GM20431 (cell line): ENCODE measurements around the gene CDKN2C.
"Not testable (repeated sequence)": the region's sequence is repeated elsewhere in the genome, so short reads cannot be mapped to it uniquely, and the experiment has no call there.

Experiments used
- in situ Hi-C: fragments of 300-500 bp; cut with MseI, MboI; formaldehyde crosslinking; loops from one replicate; pipeline ENCODE4 v1.15.0; 2020; ENCODE audit warnings: low sequenced_read_pairs; ENCODE audit not compliant: unreplicated experiment

The CDKN2C gene

GRCh38 chr1:50978144-50978851 is 8.3 kb downstream of the CDKN2C start:
- in situ Hi-C loops, result no loop called here

GRCh38 chr1:50978852-50979781 is 9.1 kb downstream of the CDKN2C start:
- in situ Hi-C loops, result no loop called here

DNA sequence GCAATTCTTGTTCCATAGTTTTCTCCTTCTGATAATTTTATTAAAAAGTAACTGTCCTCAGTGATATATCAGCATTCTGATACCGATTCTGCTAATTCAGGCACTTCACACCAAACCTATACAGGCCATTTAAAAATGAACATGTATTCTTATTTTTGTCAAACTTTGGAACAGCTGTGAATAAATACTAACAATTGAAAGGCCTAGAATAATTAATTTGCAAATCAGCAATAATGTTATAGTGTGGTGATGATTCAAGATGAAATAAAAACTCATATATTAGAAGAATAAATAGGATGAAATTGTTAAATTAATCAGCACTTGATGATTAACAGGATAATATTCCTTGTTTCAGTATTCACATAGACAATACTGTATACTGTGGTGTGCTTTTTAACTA is 9.9 kb downstream of the CDKN2C start:
- in situ Hi-C loops, result no loop called here

- in situ Hi-C loops, result no loop called here
Observed at GRCh38 chr1:50980505-50980904, 10.5 kb downstream of the CDKN2C start.

- in situ Hi-C loops, result no loop called here
Observed at GRCh38 chr1:50981741-50982140, 11.7 kb downstream of the CDKN2C start.

DNA sequence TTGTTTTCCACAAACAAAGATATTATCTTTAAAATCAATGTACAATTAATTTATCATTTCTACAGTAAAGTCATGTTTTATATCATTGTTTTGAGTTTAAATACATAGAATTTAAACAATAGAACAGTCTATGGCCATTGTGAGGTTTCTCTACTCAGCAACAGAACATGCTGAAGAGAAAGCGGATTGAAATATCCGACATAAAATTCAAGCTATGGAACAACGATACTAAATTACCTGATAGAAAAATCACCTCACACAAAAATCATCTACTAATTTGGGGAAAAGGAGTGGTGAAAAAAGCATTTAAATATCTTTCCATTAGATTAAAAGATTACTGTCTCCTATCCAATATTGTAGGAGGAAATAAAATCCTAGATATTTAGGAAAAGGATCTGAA is 12.6 kb downstream of the CDKN2C start:
- in situ Hi-C loops, result no loop called here

DNA sequence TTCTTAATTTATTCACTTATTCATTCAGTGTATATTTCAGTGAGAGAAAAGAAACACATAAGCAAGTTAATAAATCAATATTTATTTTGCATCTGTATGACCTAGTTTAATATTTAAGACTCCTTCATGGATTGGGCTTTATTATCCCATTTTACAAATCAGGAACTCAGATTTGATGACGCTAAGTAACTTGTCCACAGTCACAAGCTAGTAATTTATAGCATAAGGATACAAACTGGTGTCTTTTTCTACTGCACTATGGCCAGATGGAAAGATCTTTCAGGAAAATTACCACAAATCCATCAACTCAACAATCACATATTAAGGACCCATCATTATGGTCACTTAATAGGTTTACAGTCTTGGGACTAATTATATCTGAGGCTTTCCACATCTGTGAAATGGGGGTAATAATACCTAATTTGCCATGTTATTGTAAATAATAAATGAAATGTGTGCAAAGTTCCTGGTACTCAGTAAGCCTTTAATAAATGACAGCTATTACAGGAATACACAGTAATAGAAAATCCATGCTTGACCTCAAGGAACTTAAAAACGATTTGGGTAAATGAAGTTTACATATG is 13.3 kb downstream of the CDKN2C start:
- in situ Hi-C loops, result no loop called here

GRCh38 chr1:50985094-50985493 is 15.0 kb downstream of the CDKN2C start:
- in situ Hi-C loops, result no loop called here

DNA sequence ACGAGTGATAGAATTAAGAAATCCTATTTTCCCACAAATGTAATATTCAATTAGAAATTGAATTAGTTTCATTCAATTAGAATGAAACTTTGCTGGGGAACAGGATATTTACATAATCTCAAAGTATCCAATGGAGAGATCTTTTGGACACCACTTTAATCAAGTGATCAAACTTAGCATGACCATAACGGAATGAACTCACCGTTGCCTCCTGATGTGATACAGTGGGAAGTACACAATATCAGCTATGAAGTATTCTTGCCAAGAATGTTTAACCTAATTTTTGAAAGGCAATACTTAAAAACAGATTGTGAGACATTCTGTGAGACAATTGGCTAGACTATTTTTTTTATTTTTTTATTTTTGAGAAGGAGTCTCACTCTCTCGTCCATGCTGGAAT is 16.6 kb downstream of the CDKN2C start:
- in situ Hi-C loops, result no loop called here

GRCh38 chr1:50989694-50990093 is 19.6 kb downstream of the CDKN2C start:
- in situ Hi-C loops, result no loop called here

DNA sequence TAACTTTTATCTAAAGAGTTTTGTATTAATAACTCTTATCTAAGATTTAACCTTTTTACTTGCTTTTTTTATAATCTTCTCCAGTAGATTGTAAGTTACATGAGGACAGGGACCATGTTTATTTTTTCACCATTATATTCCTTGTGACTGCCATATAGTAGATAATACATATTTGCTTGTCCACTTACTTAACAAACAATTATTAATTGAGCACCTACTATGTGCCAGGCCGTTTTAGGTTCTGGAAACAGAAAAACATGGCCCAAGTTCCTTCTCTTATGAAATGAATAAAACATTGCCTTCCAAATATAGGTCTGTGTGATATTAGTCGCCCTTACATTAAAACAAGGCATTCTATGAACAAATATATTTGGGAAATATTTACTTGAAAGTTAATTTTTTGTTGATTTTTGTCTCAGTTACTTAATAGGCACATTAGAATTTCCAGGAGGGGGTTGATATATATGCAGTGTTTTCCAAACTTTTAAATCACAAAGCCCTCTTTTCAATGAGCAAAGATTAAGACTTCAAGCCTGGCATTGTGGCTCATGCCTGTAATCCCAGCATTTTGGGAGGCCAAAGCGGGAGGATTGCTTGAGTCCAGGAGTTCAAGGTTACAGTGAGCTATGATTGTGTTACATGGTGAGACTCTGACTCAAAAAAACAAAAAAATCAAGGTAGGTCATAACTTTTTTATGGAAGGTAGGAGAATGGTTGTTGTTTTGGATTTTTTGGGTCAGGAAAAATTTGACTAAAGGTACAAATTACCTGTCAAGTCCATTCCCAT is 22.7 kb downstream of the CDKN2C start:
- in situ Hi-C loops, result no loop called here

DNA sequence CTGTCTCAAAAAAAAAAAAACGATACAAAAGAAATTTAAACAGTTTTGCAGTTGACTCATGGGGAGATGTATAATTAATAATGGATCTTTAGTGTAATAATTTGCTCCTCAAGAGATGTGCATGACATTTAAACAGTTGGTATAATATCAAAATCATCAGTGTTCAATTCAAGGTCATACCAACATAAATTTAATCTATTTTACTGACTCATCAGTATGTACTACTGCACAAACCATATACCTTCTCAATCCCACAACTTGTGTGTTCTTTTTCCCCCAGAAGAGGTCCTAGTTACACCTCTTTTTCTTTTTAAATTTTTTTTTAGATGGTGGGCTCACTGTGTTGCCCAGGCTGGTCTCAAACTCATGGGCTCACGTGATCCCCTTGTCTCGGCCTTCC is 23.6 kb downstream of the CDKN2C start:
- in situ Hi-C loops, result no loop called here

DNA sequence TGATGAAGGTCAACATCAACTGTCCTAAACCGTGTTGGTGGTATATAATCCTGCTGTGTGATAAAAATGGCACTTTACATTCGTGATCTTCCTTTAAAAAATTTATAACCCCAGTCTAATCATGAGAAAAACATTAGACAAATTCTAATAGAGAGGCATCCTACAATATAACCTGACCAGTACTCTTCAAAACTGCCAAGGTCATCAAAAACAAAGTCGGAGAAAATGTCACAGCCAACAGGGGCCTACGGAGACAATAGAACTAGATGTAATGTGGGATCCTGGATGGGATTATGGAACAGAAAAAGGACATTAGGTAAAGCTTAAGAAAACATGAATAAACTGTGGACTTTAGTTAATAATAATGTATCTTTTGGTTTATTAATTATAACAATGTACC is 25.0 kb downstream of the CDKN2C start:
- in situ Hi-C loops, result no loop called here

- in situ Hi-C loops, result no loop called here
Observed at GRCh38 chr1:50995651-50996050, 25.6 kb downstream of the CDKN2C start.

DNA sequence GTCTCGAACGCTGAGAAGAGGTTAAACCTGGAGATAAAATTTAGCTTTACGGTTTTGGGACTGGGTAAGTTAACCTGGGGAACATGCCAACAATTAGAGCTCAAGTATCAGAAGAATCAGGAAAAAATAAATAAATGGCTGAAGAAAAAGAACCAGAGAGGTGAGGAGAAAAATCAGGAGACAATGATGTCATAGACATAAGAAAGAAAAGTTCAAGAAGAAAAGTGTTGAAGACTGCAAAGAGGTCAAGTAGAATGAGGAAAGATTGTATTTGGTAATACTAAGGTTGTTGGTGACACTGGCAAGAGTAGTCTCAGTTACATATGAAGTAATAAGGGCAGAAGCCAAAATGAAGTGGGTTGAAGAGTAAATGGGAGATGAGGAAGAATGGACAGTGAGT is 26.0 kb downstream of the CDKN2C start:
- in situ Hi-C loops, result no loop called here

DNA sequence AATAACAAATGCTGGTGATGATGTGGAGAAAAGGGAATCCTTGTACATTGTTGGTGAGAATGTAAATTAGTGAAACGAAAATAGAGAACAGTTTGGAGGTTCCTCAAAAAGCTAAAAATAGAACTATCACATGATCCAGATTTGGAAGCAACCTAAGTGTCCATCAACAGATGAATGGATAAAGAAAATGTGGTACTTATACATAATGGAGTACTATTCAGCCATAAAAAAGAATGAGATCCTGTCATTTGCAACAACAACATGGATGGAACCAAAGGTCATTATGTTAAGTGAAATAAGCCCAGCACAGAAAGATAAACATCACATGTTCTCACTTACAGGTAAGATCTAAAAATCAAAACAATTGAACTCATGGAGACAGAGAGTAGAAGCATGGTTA is 29.3 kb downstream of the CDKN2C start:
- in situ Hi-C loops, result not testable (repeated sequence)

DNA sequence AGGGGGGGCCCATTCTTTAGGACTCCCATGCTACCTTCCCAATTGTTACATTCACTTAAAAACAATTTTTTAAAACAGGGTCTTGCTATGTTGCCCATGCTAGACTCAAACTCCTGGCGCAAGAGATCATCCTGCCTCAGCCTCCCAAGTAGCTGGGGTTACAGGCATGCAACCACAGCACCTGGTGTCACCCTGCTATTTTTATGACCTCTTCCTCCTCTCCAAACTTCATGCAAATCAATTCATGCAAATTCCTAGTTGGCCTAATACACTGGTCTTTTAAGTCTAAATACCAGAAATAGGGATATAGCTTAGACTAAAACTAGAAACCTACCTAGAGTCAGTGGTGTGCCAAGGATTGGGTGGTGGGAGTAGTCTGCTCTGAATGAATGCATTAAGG is 30.1 kb downstream of the CDKN2C start:
- in situ Hi-C loops, result no loop called here

DNA sequence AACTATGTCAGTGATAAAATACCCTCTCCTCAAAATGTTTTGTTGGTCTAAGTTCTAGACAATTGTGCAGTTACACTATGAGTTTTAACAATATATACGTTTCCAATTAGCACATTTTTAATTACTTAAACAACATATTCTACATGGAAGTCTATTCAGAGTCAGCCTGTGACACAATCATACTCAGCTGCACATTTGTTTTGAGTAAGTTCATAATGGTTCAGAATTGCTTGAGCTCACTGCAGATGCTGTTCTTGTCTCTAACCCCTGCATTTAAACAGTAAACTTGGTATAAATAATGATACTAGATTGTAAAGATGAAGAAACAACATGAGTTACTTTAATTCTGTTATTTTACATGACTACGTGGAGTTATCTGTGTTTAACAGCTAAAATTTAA is 30.6 kb downstream of the CDKN2C start:
- in situ Hi-C loops, result no loop called here

DNA sequence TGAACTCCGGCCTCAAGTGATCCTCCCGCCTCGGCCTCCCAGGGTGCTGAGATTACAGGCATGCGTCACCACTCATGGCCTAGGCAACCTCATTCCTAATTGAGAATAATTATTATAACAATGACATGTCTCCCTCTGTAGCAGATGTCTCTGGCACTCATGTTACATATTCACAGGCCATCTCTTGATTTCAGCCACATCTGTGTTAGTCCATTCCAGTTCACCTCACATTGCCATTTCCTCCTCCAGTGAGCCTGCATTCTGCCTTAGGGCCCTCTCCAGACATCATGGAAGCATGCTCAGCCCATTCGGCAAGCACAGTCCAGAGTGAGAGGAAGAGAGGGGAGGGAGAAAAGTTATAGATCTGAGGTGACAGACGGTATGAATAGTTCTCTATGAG is 32.5 kb downstream of the CDKN2C start:
- in situ Hi-C loops, result no loop called here

DNA sequence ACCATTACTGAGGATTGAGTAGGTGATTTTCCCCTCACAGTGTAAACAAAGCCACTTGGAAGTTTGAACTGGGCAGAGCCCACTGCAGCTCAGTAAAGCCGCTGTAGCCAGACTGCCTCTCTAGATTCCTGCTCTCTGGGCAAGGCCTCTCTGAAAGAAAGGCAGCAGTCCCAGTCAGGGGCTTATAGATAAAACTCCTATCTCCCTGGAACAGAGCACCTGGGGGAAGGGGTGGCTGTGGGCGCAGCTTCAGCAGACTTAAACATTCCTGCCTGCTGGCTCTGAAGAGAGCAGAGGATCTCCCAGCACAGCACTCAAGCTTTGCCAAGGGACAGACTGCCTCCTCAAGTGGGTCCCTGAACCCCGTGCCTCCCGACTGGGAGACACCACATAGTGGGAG is 35.5 kb downstream of the CDKN2C start:
- in situ Hi-C loops, result not testable (repeated sequence)
